Panc1 (cell line): Measurements from ENCODE around the gene YLPM1.

Source experiments
- CTCF ChIP-seq: fragments of 450-650 bp; IDR thresholded peaks from 2 replicates; pipeline ENCODE4 v1.5.1; 2017; ENCODE audit warnings: mild to moderate bottlenecking
- REST ChIP-seq, 2 experiments: IDR thresholded peaks; 2 replicates each; pipeline ENCODE4 v1.6.1; 2011 to 2012; ENCODE audit warnings: low read depth in 2 of 2, control low read depth in 1 of 2, low read length in 1 of 2, mild to moderate bottlenecking in 1 of 2, moderate library complexity in 1 of 2; ENCODE audit not compliant: insufficient read depth in 1 of 2
- SIN3A ChIP-seq: IDR thresholded peaks from 2 replicates; pipeline ENCODE4 v1.6.1; 2012; ENCODE audit warnings: low read depth, mild to moderate bottlenecking, low read length, moderate library complexity, borderline replicate concordance; ENCODE audit not compliant: insufficient read depth

GRCh38 chr14:74807853-74808545 is 44.9 kb downstream of the YLPM1 start:
- no peak for TF ChIP-seq REST (IDR thresholded peaks at IDR 0.05; ENCODE audit: insufficient read depth in 1 of 2, low read depth in 2 of 2, low read length in 1 of 2)
- TF ChIP-seq CTCF = no peak
- TF ChIP-seq SIN3A = no peak
